HG02763 (cell line): Measurements from ENCODE around the gene STK16.

ENCODE experiments used
- ATAC-seq: cut with Tn5 transposase; IDR thresholded peaks from one replicate; pipeline ENCODE4 v1.9.1; 2021; ENCODE audit warnings: mild to moderate bottlenecking, moderate library complexity; ENCODE audit not compliant: unreplicated experiment

Gene STK16

DNA sequence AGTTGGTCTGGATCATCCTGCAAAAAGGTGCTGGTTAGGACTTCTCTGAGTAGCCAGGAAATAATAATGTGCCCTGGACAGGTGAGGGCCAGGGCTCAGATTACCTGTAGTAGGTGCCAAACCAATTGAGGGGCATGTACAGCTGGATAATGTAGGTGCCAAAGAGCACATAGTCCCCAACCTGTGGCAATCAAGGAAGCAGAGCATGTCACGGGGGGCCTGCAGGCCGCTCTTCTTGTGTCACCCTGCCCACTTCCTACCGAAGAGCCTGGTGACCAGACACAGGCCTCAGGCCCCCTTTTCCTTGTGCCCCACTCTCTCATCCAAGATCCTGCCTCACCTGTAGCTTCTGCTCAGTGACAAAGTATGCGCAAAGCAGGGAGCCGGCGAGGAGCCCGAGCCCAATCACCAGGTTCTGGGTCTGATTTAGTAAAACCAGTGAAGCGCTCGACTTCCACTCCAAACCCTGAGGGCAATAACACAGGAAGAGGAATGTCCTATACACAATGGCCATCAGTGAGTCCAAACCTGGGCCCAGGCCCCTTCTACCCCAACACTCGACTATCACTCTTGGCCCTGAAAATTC lies 31.7 kb upstream of the STK16 start:
- no peak for ATAC-seq

GRCh38 chr2:219214141-219214540 lies 31.1 kb upstream of the STK16 start:
- no peak for ATAC-seq

DNA sequence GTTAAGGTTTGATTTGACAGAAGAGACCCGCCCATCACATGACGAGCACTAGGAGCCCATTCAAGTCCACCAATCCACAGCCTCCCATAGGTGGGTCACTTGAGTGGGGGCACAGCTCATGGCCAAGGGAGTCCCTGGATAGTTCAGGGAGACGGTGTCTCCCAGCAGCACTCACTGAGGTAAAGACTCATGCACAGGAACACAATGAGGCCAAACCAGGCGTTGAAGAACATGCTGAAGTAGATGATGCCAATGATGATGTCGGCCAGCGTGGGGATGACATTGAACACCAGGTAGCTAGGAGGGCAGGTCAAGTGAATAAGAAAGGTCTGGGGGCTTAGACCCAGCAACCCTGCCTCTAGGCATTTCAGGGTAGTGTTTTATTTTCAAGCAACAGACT lies 30.5 kb upstream of the STK16 start:
- no peak for ATAC-seq

DNA sequence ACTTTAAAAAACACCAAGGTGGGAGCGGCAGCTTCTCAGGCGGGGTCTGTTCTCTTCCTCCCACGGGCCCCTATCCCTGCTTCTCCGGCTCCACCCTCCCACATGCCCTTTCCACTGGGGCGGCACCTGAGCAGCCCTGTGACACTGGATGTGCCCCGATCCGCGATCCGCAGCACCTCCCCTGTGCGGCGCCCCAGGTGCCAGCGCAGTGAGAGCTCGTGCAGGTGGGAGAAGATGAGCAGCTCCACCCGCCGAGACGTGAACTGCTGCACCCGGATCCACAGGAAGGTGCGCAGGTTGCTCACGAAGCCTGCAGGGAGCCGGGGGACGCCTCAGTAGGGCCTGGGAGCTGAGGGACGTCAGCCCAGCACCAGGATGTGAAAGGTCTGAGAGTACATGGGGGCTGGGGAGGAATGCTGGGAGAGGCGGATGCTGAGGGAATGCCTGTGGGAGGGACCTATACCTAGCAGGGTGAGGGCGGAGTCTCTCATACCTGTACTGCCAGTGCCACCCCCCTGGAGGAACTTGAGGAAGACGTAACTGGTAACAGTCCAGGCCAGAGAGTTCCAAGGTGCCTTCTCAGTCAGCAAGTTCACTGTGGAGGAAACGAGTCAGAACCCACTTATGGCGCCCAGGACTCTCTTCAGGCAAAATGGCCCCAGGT lies 29.3 kb upstream of the STK16 start:
- no peak for ATAC-seq

- ATAC-seq: no peak
These were observed 28.8 kb upstream of the STK16 start for GRCh38 chr2:219216535-219216915.

DNA sequence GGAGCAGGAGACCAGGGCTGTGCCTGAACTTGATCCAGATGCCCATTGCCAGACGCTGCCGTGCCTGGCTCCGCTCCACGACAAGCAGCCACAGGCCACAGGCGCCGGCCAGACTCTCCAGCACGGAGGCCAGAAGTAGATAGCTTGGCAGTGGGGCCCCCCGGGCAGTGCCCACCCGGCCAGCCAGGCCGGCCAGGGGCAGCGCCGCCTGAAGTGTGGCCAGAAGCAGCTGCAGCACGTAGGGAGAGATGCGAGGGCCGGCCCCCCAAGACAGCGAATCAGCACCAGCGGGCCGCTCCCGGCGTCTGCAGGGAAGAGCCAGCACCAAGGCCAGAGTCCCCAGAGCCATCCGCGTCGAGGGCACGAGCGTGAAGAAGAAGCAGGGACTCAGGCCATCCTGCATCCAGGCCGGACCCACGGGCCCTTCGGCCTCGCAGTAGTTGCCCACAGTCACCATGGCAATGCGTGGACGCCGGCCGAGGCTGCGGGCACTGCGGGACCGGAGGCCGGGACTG lies 27.0 kb upstream of the STK16 start:
- peak; percentile 17 for ATAC-seq

GRCh38 chr2:219218732-219219701 lies 26.3 kb upstream of the STK16 start, which contains the start of gene ABCB6:
ABCB6 (minus strand) TSS chr2:219218958; CDS start chr2:219218673, 285 bp downstream.
- peak; percentile 71 for ATAC-seq

DNA sequence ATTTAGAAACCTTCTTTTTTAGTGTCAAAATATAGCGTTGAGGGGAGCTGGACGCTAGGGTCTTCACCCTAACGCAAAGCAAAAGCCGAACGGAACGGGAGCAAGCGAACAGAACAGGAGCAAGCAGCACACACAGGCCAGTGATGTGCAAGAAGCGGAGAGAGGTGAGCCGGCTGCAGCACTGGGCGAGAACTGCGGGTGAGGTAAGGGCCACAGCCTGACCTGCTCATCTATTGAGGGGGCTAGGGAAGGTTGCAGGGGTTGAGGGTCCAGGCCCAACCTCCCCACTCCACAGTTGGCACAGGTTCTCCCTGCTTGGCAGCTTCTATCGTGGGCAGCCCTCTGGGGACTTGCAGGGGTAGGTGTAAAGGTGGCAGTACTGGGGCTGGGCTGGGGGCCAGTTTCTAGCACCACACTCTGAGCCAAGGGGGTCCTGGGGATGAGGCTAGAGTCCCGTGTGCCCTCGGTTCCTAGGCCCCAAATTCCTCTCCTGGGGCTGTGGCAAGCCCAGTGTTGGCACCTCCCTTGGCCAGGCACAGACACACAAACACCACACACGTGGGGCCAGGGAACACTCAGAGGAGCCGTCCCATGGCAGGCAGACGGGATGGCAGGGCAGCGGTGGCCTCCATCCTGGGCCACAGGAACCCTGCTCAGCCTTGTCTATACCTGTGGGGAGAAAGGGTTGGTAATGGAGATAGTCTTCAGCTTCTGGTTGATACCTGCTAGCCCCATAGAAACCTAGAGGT lies 25.3 kb upstream of the STK16 start:
- ATAC-seq: no peak

DNA sequence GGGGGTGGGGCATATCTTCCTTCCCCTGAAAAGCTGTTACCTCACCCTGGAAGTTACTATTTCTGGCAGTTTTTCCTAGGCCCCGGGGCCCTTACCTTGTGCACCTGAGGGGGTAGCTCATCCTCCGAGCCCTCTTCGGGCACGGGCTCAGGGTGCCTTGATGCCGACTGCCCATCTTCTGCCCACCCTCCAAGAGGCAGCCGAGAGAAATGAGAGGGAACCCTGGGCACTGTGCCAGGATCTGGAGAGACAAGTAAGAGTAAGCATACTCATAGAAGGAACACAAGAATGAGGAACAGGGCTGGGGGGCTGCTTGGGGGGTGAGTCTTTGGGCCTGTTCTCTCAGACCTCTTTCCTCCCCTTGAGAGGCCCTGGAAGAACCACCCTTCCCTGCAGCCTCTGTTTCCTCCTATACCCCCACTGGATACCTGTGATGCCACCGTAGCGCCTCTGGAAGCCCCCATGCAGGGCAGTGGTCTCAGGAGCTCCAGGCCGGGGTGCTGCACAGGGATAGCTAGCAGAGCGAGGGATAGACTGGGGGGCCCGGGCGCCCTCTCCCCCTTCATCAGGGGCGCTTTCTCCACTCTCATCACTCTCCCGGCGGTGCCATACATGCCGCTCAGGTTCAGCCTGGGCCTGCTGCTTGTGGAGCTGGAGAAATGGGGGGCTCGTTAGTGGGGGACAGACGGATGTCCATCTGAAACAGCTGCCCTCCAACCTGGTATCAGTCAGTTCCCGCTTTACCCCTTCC lies 24.5 kb upstream of the STK16 start:
- ATAC-seq: no peak

- ATAC-seq: no peak
These were observed 23.2 kb upstream of the STK16 start for GRCh38 chr2:219221957-219222518.

- no peak for ATAC-seq
These were observed 21.3 kb upstream of the STK16 start for GRCh38 chr2:219223831-219224610.

DNA sequence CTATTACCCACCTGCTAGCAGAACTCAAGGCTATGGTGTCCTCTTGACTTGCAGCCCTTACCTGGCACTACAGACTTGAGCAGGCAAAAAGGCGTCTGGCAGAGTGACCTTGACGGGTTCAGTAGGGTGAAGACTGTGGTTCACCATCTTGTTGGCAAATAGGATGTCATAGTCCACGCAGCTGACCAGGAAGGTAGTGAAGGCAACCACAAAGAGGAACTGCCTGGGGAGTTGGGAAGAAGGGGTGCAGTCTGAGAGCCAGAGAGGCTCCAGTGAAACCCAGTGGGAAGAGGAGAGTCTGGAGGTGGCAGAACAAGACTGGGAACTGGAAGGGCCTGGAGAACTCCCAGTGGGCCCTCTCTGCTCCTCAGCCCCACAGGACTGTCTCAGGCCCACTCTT lies 19.9 kb upstream of the STK16 start:
- ATAC-seq: no peak

DNA sequence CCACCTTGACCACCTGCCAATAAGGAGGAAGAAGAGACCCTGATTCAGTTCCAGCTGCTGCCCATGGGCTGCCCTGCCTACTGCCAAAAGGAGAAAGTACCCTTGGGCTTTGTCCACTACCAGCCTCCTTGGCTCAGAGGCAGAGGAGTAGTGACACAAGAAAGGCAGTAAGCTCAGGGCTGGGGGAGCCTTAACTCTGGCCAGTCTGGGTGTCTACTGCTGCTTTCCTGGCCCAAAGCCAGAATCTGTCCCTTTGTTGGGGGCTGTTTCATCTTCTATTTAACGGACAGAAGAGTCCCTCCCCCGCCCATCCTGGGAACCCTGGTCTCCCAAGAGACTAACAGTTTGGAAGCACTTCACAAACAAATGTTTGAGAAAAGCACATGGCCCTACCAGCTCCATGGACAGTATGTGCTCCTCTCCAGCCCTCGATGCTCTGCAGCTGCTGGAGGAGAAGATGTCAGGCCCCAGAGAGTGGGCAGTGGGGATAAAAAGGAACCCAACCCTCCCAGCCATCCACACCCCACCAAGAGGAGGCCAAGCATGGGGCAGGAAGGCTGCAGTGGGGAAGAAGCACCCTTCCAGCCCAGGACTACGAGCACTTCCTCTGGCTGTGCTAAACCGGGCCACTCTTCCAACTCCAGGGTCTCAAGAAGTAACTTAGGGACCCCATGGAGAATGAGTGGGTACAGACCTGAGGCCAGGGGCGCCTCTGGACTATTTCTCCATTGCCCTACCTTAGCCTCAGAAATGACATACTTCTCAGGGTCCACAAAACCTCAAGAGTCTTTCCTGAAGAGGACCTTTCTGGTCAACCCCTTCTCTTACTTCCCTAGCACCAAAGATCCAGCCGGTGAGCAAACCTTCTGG lies 17.0 kb upstream of the STK16 start:
- ATAC-seq: no peak

DNA sequence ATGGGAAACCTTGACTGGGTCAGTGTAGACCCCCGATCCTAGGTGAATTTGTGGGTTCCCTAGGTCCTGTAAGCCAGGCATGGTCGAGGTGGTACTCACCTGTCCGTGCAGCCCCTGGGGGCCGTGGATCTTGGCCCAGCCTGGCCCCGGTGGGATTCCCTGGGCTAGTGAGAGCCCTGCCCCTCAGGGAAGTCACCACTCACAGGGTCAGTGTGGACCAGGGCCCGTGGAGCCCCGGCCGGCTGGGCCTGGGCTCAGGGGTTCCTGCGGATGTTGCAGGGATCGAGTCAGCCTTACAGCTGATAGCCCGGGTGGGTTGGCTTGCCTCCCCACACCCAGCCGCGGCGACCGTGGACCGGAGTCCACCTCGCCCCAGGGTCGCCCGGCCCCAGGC lies 16.4 kb upstream of the STK16 start:
- ATAC-seq: peak; percentile 2

- ATAC-seq: peak; percentile 97
These were observed 15.8 kb upstream of the STK16 start, which contains the start of the genes ANKZF1 and ATG9A for GRCh38 chr2:219229305-219230058. ANKZF1 (plus strand) TSS chr2:219229806; CDS start chr2:219230258, 452 bp downstream. ATG9A (minus strand) TSS chr2:219229636; CDS start chr2:219228024, 1,612 bp downstream.

GRCh38 chr2:219230059-219230540 lies 15.2 kb upstream of the STK16 start:
- no peak for ATAC-seq

DNA sequence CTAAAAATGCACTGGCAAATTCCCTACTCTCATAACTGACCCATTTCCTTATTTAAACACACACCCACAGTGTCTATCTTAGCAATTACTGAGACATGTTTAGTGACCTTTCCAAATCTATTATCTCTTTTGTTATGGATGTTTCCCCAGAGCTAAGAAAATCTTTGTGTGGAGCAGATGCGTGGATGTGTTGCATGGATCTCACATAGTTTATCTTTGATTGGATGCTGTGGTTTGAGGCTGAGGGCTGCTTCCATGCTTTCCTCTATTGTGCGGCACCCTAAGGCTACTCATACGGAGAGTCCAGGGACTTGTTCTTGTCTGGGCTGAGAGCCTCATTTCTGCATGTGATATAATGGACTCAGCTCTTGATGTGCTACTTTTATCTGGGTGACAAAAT lies 10.9 kb upstream of the STK16 start:
- ATAC-seq: no peak
